HG03432 (cell line): Measurements from ENCODE around the gene SYNGR2.
"Not testable (repeated sequence)": the region's sequence is repeated elsewhere in the genome, so short reads cannot be mapped to it uniquely, and the experiment has no call there.

ENCODE experiments used
- ATAC-seq: cut with Tn5 transposase; IDR thresholded peaks from one replicate; pipeline ENCODE4 v1.9.1; 2021; ENCODE audit warnings: mild to moderate bottlenecking, moderate library complexity; ENCODE audit not compliant: unreplicated experiment

The SYNGR2 gene

GRCh38 chr17:78129351-78130089 lies 38.9 kb upstream of the SYNGR2 start:
- ATAC-seq = no peak

- ATAC-seq = no peak
Measured at GRCh38 chr17:78130090-78130436, 38.3 kb upstream of the SYNGR2 start.

GRCh38 chr17:78130437-78131101 lies 37.8 kb upstream of the SYNGR2 start, which contains the start of gene TMC8:
Gene TMC8, plus strand, starts transcription at chr17:78130771. Its CDS starts 818 bp downstream, at chr17:78131589.
- peak; percentile 17 for ATAC-seq

- ATAC-seq = no peak
Measured at GRCh38 chr17:78131172-78132083, 37.0 kb upstream of the SYNGR2 start.

GRCh38 chr17:78132084-78132676 lies 36.2 kb upstream of the SYNGR2 start:
- ATAC-seq = no peak

- ATAC-seq = no peak
Measured at GRCh38 chr17:78132767-78133178, 35.6 kb upstream of the SYNGR2 start.

- ATAC-seq = no peak
Measured at GRCh38 chr17:78133179-78133951, 35.0 kb upstream of the SYNGR2 start.

GRCh38 chr17:78133971-78134898 lies 34.1 kb upstream of the SYNGR2 start:
- no peak for ATAC-seq

- ATAC-seq = no peak
Measured at GRCh38 chr17:78134899-78135385, 33.4 kb upstream of the SYNGR2 start.

- ATAC-seq = no peak
Measured at GRCh38 chr17:78135858-78136500, 32.4 kb upstream of the SYNGR2 start.

- ATAC-seq = no peak
Measured at GRCh38 chr17:78137392-78138203, 30.8 kb upstream of the SYNGR2 start.

- no peak for ATAC-seq
Measured at GRCh38 chr17:78138204-78139060, 29.9 kb upstream of the SYNGR2 start.

GRCh38 chr17:78139861-78140168 lies 28.6 kb upstream of the SYNGR2 start:
- ATAC-seq = not testable (repeated sequence)

- peak; percentile 74 for ATAC-seq
Measured at GRCh38 chr17:78140169-78141051, 28.0 kb upstream of the SYNGR2 start.

GRCh38 chr17:78141437-78142118 lies 26.8 kb upstream of the SYNGR2 start:
- ATAC-seq = no peak
